SK-N-SH (cell line): ENCODE data around the gene CAPN10. TPM values are rescaled to one million over a fixed set of nuclear protein-coding genes. Genes with fewer than 3 reads are reported as not detected.

Experiments used
- CTCF ChIA-PET: fragments of 300-600, 350-600 bp; formaldehyde crosslinking; extraction: SDS; loops from one replicate; lab custom pipeline; 2021; lab: Yijun Ruan, JAX
- POLR2A ChIA-PET: fragments of 350-600 bp; sonication (Branson Sonifier 250); formaldehyde crosslinking; extraction: SDS; loops from one replicate; lab custom pipeline; 2020; ENCODE audit warnings: antibody characterized with exemption, inconsistent platforms; lab: Yijun Ruan, JAX
- DNase-seq: peaks from one replicate; pipeline ENCODE4 v3.0.0; 2012
- H2AFZ ChIP-seq: fragments of 200-600 bp; sonication (generic); 2 replicates; pipeline ENCODE4 v1.8.1; 2016; ENCODE audit warnings: antibody characterized with exemption, mild to moderate bottlenecking, low read depth
- H3F3A ChIP-seq: fragments of 200-600 bp; sonication (generic); replicated peaks from 2 replicates; pipeline ENCODE3; 2016; ENCODE audit warnings: antibody characterized with exemption, mild to moderate bottlenecking; ENCODE audit not compliant: insufficient read depth
- H3K27ac ChIP-seq, 2 experiments: fragments of 200-500 bp in 1 of 2; fragments of 200-600 bp in 1 of 2; sonication (Bioruptor generic) in 1 of 2; sonication (generic), shearing (Covaris generic) in 1 of 2; 2 replicates each; pipeline versions ENCODE4 v1.5.1 to v1.6.1; 2014 to 2016; ENCODE audit warnings: low read depth in 2 of 2, inconsistent platforms in 1 of 2, low read length in 1 of 2, mild to moderate bottlenecking in 1 of 2, mixed read lengths in 1 of 2
- H3K27me3 ChIP-seq: fragments of 200-600 bp; sonication (generic), shearing (Covaris generic); 2 replicates; pipeline ENCODE4 v1.6.1; 2016; ENCODE audit warnings: mixed run types; ENCODE audit not compliant: insufficient read depth
- H3K36me3 ChIP-seq, 2 experiments: fragments of 200-500 bp in 1 of 2; fragments of 200-600 bp in 1 of 2; sonication (Bioruptor generic) in 1 of 2; sonication (generic) in 1 of 2; replicated peaks in 1 of 2; 2 replicates each; pipeline versions ENCODE3 to v1.5.1; 2014 to 2016; ENCODE audit warnings: low read length in 1 of 2, mild to moderate bottlenecking in 1 of 2; ENCODE audit not compliant: insufficient read depth in 2 of 2, control insufficient read depth in 1 of 2
- H3K4me1 ChIP-seq, 2 experiments: fragments of 200-500 bp in 1 of 2; fragments of 200-600 bp in 1 of 2; sonication (Bioruptor generic) in 1 of 2; sonication (generic), shearing (Covaris generic) in 1 of 2; 2 replicates each; pipeline versions ENCODE4 v1.5.1 to v1.6.1; 2014 to 2016; ENCODE audit warnings: low read depth in 1 of 2, low read length in 1 of 2, mixed run types in 1 of 2; ENCODE audit not compliant: insufficient read depth in 2 of 2, control insufficient read depth in 1 of 2
- H3K4me2 ChIP-seq: fragments of 200-600 bp; sonication (generic), shearing (Covaris generic); 2 replicates; pipeline ENCODE4 v1.6.1; 2017; ENCODE audit warnings: mixed run types
- H3K4me3 ChIP-seq, 2 experiments: fragments of 200-500 bp in 1 of 2; fragments of 200-600 bp in 1 of 2; sonication (Bioruptor generic) in 1 of 2; sonication (generic), shearing (Covaris generic) in 1 of 2; 2 replicates each; pipeline versions ENCODE4 v1.5.1 to v1.8.1; 2014 to 2016; ENCODE audit warnings: low read depth in 2 of 2, inconsistent platforms in 1 of 2, low read length in 1 of 2, mild to moderate bottlenecking in 1 of 2, mixed read lengths in 1 of 2, moderate library complexity in 1 of 2
- H3K79me2 ChIP-seq: fragments of 200-600 bp; sonication (generic); 2 replicates; pipeline ENCODE4 v1.8.1; 2017; ENCODE audit warnings: mild to moderate bottlenecking; ENCODE audit not compliant: insufficient read depth
- H3K9ac ChIP-seq: fragments of 200-600 bp; sonication (generic); 2 replicates; pipeline ENCODE4 v1.6.1; 2017; ENCODE audit warnings: mixed run types
- H3K9me2 ChIP-seq: fragments of 200-600 bp; sonication (generic); 2 replicates; pipeline ENCODE4 v1.6.1; 2017; ENCODE audit warnings: mixed run types
- H3K9me3 ChIP-seq: fragments of 200-600 bp; sonication (generic); 2 replicates; pipeline ENCODE4 v1.6.1; 2017; ENCODE audit warnings: mixed run types, mild to moderate bottlenecking, moderate library complexity
- H4K20me1 ChIP-seq: fragments of 200-600 bp; sonication (generic); 2 replicates; pipeline ENCODE4 v1.6.1; 2017; ENCODE audit warnings: mild to moderate bottlenecking, mixed run types; ENCODE audit not compliant: insufficient read depth
- CHD2 ChIP-seq: fragments of 150-350 bp; IDR thresholded peaks from 2 replicates; pipeline ENCODE4 v1.6.1; 2018; ENCODE audit warnings: low read length; ENCODE audit not compliant: partially characterized antibody
- FOXJ3 ChIP-seq: sonication (generic); formaldehyde crosslinking; IDR thresholded peaks from 2 replicates; pipeline ENCODE4 v1.5.1; 2020; ENCODE audit warnings: mild to moderate bottlenecking, missing genetic modification reagents
- NFIC ChIP-seq: IDR thresholded peaks from 2 replicates; pipeline ENCODE4 v1.4.0; 2012; ENCODE audit warnings: borderline replicate concordance
- RCOR1 ChIP-seq: fragments of 150-350 bp; IDR thresholded peaks from 2 replicates; pipeline ENCODE4 v1.6.1; 2017; ENCODE audit warnings: antibody characterized with exemption, low read length
- RFX5 ChIP-seq: IDR thresholded peaks from 2 replicates; pipeline ENCODE4 v1.6.1; 2012; ENCODE audit warnings: mild to moderate bottlenecking, improper control_type of control experiment, low read length
- SIN3A ChIP-seq: IDR thresholded peaks from 2 replicates; pipeline ENCODE4 v1.6.1; 2012; ENCODE audit warnings: low read depth, mild to moderate bottlenecking, low read length, moderate library complexity, borderline replicate concordance
- USF2 ChIP-seq: fragments of 150-350 bp; IDR thresholded peaks from 2 replicates; pipeline ENCODE4 v1.6.1; 2017; ENCODE audit warnings: antibody characterized with exemption, low read length, low read depth, borderline replicate concordance
- WGBS: methylation state at CpG from one replicate; pipeline ENCODE4 v1.1.6; 2017; ENCODE audit warnings: low lambda C conversion rate; 5-methylcytosine and 5-hydroxymethylcytosine counted together
- polyA plus RNA-seq, 3 experiments: library from polyadenylated mRNA; depleted of rRNA; stranded (reverse); fragments of >200 nt; gene quantifications; 2 replicates each; pipeline ENCODE4 v1.2.3, GENCODE V29; 2012
- TF ChIP-seq, protein P1 (sequence below): IDR thresholded peaks from 2 replicates; pipeline ENCODE4 v1.4.0; 2012; ENCODE audit warnings: low read depth
- TF ChIP-seq, protein P2 (sequence below): IDR thresholded peaks from 2 replicates; pipeline ENCODE4 v1.6.1; 2012; ENCODE audit warnings: mild to moderate bottlenecking, low read depth, low read length, moderate library complexity
- TF ChIP-seq, protein P3 (sequence below): IDR thresholded peaks from 2 replicates; pipeline ENCODE4; 2012

CAPN10 gene
- polyA plus RNA-seq, 1 of the 3 experiments (the other 2 are of a cell fraction) = 24.0 TPM

- H3K9me2 ChIP-seq = no peaks in the 10 kb centered on the region
- no peak overlapping the region for H3K4me3 ChIP-seq
- no peaks in the 10 kb centered on the region for H3K27me3 ChIP-seq
- 0 out of 2 replicates have a peak, but pooled peaks cover 12% of the 10 kb centered on the region for H4K20me1 ChIP-seq
- DNase-seq = peak; percentile 22
- H3K27ac ChIP-seq = no peak overlapping the region
- H3K4me2 ChIP-seq = no peak overlapping the region
- TF ChIP-seq, protein P1, sequence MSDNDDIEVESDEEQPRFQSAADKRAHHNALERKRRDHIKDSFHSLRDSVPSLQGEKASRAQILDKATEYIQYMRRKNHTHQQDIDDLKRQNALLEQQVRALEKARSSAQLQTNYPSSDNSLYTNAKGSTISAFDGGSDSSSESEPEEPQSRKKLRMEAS = no peak
- TF ChIP-seq CHD2 (no peak), USF2 (no peak), RCOR1 (no peak), SIN3A (no peak), RFX5 (no peak), NFIC (no peak), FOXJ3 (CRISPR knock-in tag) (no peak)
- TF ChIP-seq, protein P2, sequence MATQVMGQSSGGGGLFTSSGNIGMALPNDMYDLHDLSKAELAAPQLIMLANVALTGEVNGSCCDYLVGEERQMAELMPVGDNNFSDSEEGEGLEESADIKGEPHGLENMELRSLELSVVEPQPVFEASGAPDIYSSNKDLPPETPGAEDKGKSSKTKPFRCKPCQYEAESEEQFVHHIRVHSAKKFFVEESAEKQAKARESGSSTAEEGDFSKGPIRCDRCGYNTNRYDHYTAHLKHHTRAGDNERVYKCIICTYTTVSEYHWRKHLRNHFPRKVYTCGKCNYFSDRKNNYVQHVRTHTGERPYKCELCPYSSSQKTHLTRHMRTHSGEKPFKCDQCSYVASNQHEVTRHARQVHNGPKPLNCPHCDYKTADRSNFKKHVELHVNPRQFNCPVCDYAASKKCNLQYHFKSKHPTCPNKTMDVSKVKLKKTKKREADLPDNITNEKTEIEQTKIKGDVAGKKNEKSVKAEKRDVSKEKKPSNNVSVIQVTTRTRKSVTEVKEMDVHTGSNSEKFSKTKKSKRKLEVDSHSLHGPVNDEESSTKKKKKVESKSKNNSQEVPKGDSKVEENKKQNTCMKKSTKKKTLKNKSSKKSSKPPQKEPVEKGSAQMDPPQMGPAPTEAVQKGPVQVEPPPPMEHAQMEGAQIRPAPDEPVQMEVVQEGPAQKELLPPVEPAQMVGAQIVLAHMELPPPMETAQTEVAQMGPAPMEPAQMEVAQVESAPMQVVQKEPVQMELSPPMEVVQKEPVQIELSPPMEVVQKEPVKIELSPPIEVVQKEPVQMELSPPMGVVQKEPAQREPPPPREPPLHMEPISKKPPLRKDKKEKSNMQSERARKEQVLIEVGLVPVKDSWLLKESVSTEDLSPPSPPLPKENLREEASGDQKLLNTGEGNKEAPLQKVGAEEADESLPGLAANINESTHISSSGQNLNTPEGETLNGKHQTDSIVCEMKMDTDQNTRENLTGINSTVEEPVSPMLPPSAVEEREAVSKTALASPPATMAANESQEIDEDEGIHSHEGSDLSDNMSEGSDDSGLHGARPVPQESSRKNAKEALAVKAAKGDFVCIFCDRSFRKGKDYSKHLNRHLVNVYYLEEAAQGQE = no peak
- TF ChIP-seq, protein P3, sequence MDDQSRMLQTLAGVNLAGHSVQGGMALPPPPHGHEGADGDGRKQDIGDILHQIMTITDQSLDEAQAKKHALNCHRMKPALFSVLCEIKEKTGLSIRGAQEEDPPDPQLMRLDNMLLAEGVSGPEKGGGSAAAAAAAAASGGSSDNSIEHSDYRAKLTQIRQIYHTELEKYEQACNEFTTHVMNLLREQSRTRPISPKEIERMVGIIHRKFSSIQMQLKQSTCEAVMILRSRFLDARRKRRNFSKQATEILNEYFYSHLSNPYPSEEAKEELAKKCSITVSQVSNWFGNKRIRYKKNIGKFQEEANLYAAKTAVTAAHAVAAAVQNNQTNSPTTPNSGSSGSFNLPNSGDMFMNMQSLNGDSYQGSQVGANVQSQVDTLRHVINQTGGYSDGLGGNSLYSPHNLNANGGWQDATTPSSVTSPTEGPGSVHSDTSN = no peak
- WGBS = 95% methylated on average over 8 of the region's 37 CpGs
- peaks cover 17% of the 10 kb centered on the region; the same call in 1 of the 2 replicates for H3K79me2 ChIP-seq
- H3F3A ChIP-seq = no peaks in the 10 kb centered on the region
- POLR2A ChIA-PET = interaction anchor here (1.4 kb wide), 1 partner anchor 13 kb away, joined by 4 read pairs; no protein-coding TSS in a partner anchor
- CTCF ChIA-PET = interaction anchor here (1.5 kb wide), 1 partner anchor 13 kb away, joined by 3 read pairs; the partner anchor contains the start of gene CAPN10
- peaks cover 0 to 45% of the 10 kb centered on the region in 2 experiments for H3K36me3 ChIP-seq
- no peak overlapping the region for H2AFZ ChIP-seq
- H3K4me1 ChIP-seq = peaks cover 3 to 13% of the 10 kb centered on the region in 2 experiments; a peak in 1 of 4 replicates
- no peaks in the 10 kb centered on the region for H3K9me3 ChIP-seq
- H3K9ac ChIP-seq = no peak overlapping the region
These were observed 12.8 kb upstream of the CAPN10 start for GRCh38 chr2:240573516-240574385.
